ENCODE measurements around the gene RSPH1. TPM values are rescaled to one million over a fixed set of nuclear protein-coding genes. Genes with fewer than 3 reads are reported as not detected.

The RSPH1 gene
- total RNA-seq, 1 experiment from 2014 or later = 0.31 TPM

GRCh38 chr21:42465008-42465802 lies 30.8 kb downstream of the RSPH1 start:
- Histone ChIP-seq H3K27me3 (ENCODE audit: insufficient read depth, low read length) (no peaks in the 10 kb centered on the region), H4K8ac (replicated peaks; ENCODE audit: insufficient read length, low read depth, low read length) (no peak overlapping the region), H3K4ac (ENCODE audit: low read depth, low read length) (no peak overlapping the region), H3K56ac (ENCODE audit: insufficient read length, low read depth, low read length) (no peak overlapping the region), H2BK120ac (ENCODE audit: low read depth, low read length, poor library complexity, severe bottlenecking) (no peak overlapping the region), H2BK12ac (ENCODE audit: insufficient read length, low read depth, low read length) (no peak overlapping the region), H2BK20ac (ENCODE audit: low read depth, low read length, poor library complexity, severe bottlenecking) (no peak overlapping the region), H4K20me1 (ENCODE audit: control insufficient read depth, insufficient read depth, insufficient read length) (no peaks in the 10 kb centered on the region), H3K27ac (ENCODE audit: insufficient read length, low read depth, low read length) (no peak overlapping the region), H3K79me1 (ENCODE audit: insufficient read depth, low read depth, low read length, poor library complexity, severe bottlenecking) (no peaks in the 10 kb centered on the region), H3K23ac (ENCODE audit: insufficient read length, low read depth, low read length) (no peak overlapping the region), H2AK5ac (ENCODE audit: insufficient read length, low read length) (no peak overlapping the region), H3K9me3 (ENCODE audit: control insufficient read depth, low read depth, low read length) (no peaks in the 10 kb centered on the region), H2AFZ (ENCODE audit: low read length) (no peak overlapping the region), H4K91ac (ENCODE audit: insufficient read length, low read depth, low read length) (no peak overlapping the region), H3K14ac (ENCODE audit: insufficient read depth, low read length) (no peak overlapping the region), H4K5ac (ENCODE audit: insufficient read length, low read depth, low read length) (no peak overlapping the region), H3K18ac (ENCODE audit: insufficient read length, low read depth, low read length) (no peak overlapping the region), H3K9ac (ENCODE audit: extremely low read depth, insufficient read length, low read length) (no peak overlapping the region), H3K4me1 (ENCODE audit: insufficient read depth, low read length) (peaks cover 11% of the 10 kb centered on the region; the same call in 1 of the 2 replicates), H3T11ph (ENCODE audit: low read length) (no peak overlapping the region), H3K79me2 (ENCODE audit: insufficient read depth, low read length) (no peaks in the 10 kb centered on the region), H3K23me2 (ENCODE audit: insufficient read length, low read depth, low read length, poor library complexity, severe bottlenecking) (no peaks in the 10 kb centered on the region), H2BK15ac (ENCODE audit: low read depth, low read length) (no peak overlapping the region), H2BK5ac (ENCODE audit: insufficient read length, low read length) (no peak overlapping the region), H3K4me2 (ENCODE audit: insufficient read depth, insufficient read length, low read length) (no peak overlapping the region)
- H3K9me3 Mint-ChIP-seq = peaks cover 0 to 1% of the 10 kb centered on the region in 2 experiments; a peak in 1 of 5 replicates
- DNase-seq = no peak
- H3K4me1 Mint-ChIP-seq = peaks cover 59 to 65% of the 10 kb centered on the region in 2 experiments
- no peak overlapping the region; a peak in 1 of 5 replicates for H3K4me3 Mint-ChIP-seq
- H3K27me3 Mint-ChIP-seq (ENCODE audit: low read depth) = peaks cover 7% of the 10 kb centered on the region
- TF ChIP-seq CTCF (conservative IDR thresholded peaks at IDR 0.05) = no peak
- no peaks in the 10 kb centered on the region; a peak in 1 of 7 replicates for H3K36me3 Mint-ChIP-seq (ENCODE audit: insufficient read depth in 1 of 3, low read depth in 3 of 3)
- WGBS (ENCODE audit: extremely low coverage, insufficient read length, low lambda C conversion rate) = no CpG with 5 or more reads among the region's 8 CpGs
- H3K27ac Mint-ChIP-seq = peak overlapping the region in 2 of 3 experiments; percentile 8 to 78; a peak in 3 of 7 replicates

Data from H9 (cell line).